ENCODE data around the gene LRRC4C. TPM values are rescaled to one million over a fixed set of nuclear protein-coding genes. Genes with fewer than 3 reads are reported as not detected.

Gene LRRC4C
- total RNA-seq, 1 experiment from 2014 or later: 0.15 TPM

DNA sequence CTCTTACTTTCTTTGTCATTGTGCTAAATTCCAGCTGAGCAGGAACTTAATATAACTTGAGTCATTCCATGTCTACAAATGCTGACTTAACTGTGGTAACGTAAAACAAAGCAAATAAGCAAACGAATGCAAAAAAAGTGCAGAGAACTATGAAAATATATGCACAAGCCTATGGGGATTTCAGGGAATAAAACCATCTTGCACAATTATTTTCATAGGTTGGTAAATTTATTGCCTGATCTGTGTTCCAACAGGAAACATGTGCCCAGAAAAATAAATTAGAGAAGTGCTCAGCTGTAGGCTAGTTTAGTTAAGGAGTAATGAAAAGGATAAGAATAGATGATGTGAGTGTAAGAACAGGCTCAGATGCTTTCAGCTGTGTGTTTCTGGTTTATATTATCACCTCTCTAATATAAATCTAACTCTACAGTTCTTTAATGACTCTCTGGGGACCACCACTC is 1169.3 kb downstream of the LRRC4C start:
- ChIA-PET CTCF (no interaction called here), POLR2A (no interaction called here)
- Histone ChIP-seq H3K27ac (ENCODE audit: low read length) (no peak overlapping the region), H3K27me3 (ENCODE audit: control insufficient read depth, insufficient read depth, low read length) (peaks cover 4% of the 10 kb centered on the region), H3K4me1 (ENCODE audit: control insufficient read depth, insufficient read depth, low read length) (no peaks in the 10 kb centered on the region), H3K36me3 (ENCODE audit: control insufficient read depth, insufficient read depth, low read length) (no peaks in the 10 kb centered on the region), H3K4me3 (ENCODE audit: low read depth in 2 of 2, low read length in 2 of 2) (no peak overlapping the region), H3K9me3 (ENCODE audit: control insufficient read depth, insufficient read depth, low read depth, low read length) (no peaks in the 10 kb centered on the region)
- intact Hi-C loops (cut with micrococcal nuclease; ENCODE audit: unreplicated experiment): no loop called here
- no TSS peak for BruUV-seq (replicated peaks)
- in situ Hi-C loops (cut with HindIII; ENCODE audit: low pct_unique_long_range_greater_than_20kb, low sequenced_read_pairs): no loop called here
- no peak for DNase-seq (ENCODE audit: low read depth, low spot score)
- ATAC-seq: no peak
- TF ChIP-seq POLR2AphosphoS5 (IDR thresholded peaks at IDR 0.05; ENCODE audit: low read depth, low read length) (no peak), SIN3A (IDR thresholded peaks at IDR 0.05; ENCODE audit: borderline replicate concordance, insufficient read depth, low read depth, low read length) (no peak), TCF7L2 (IDR thresholded peaks at IDR 0.05; ENCODE audit: low read depth, low read length) (no peak)
- TF ChIP-seq, protein P1, sequence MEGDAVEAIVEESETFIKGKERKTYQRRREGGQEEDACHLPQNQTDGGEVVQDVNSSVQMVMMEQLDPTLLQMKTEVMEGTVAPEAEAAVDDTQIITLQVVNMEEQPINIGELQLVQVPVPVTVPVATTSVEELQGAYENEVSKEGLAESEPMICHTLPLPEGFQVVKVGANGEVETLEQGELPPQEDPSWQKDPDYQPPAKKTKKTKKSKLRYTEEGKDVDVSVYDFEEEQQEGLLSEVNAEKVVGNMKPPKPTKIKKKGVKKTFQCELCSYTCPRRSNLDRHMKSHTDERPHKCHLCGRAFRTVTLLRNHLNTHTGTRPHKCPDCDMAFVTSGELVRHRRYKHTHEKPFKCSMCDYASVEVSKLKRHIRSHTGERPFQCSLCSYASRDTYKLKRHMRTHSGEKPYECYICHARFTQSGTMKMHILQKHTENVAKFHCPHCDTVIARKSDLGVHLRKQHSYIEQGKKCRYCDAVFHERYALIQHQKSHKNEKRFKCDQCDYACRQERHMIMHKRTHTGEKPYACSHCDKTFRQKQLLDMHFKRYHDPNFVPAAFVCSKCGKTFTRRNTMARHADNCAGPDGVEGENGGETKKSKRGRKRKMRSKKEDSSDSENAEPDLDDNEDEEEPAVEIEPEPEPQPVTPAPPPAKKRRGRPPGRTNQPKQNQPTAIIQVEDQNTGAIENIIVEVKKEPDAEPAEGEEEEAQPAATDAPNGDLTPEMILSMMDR (IDR thresholded peaks at IDR 0.05): no peak
- TF ChIP-seq, protein P2, sequence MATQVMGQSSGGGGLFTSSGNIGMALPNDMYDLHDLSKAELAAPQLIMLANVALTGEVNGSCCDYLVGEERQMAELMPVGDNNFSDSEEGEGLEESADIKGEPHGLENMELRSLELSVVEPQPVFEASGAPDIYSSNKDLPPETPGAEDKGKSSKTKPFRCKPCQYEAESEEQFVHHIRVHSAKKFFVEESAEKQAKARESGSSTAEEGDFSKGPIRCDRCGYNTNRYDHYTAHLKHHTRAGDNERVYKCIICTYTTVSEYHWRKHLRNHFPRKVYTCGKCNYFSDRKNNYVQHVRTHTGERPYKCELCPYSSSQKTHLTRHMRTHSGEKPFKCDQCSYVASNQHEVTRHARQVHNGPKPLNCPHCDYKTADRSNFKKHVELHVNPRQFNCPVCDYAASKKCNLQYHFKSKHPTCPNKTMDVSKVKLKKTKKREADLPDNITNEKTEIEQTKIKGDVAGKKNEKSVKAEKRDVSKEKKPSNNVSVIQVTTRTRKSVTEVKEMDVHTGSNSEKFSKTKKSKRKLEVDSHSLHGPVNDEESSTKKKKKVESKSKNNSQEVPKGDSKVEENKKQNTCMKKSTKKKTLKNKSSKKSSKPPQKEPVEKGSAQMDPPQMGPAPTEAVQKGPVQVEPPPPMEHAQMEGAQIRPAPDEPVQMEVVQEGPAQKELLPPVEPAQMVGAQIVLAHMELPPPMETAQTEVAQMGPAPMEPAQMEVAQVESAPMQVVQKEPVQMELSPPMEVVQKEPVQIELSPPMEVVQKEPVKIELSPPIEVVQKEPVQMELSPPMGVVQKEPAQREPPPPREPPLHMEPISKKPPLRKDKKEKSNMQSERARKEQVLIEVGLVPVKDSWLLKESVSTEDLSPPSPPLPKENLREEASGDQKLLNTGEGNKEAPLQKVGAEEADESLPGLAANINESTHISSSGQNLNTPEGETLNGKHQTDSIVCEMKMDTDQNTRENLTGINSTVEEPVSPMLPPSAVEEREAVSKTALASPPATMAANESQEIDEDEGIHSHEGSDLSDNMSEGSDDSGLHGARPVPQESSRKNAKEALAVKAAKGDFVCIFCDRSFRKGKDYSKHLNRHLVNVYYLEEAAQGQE (IDR thresholded peaks at IDR 0.05; ENCODE audit: insufficient read depth in 1 of 2, low read depth in 2 of 2, low read length in 1 of 2): no peak

DNA sequence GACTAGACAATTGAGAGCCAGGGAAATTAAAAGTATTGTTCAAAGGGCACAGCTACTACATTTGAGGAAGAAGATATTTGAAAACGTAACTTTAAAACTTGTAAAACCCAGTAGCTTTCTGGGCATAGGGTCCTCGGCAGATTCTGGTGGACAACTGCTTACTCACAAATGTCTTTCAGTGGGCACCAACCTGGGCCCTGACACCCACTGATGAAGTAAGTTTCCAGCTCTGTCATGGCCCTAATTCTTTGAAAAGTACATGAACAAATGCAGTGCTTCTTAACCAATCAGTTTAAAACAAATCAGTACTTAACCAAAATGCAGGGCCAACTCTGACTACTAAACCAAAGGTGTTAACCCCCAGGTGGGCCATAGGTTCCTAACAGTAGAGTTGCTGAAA is 1170.1 kb downstream of the LRRC4C start:
- peaks cover 4% of the 10 kb centered on the region for H3K27me3 ChIP-seq (ENCODE audit: control insufficient read depth, insufficient read depth, low read length)
- H3K4me1 ChIP-seq (ENCODE audit: control insufficient read depth, insufficient read depth, low read length): no peaks in the 10 kb centered on the region
- intact Hi-C loops (cut with micrococcal nuclease; ENCODE audit: unreplicated experiment) (no loop called here), in situ Hi-C loops (cut with HindIII; ENCODE audit: low pct_unique_long_range_greater_than_20kb, low sequenced_read_pairs) (no loop called here)
- BruUV-seq (replicated peaks): no TSS peak
- TF ChIP-seq, protein P2 (IDR thresholded peaks at IDR 0.05; ENCODE audit: insufficient read depth in 1 of 2, low read depth in 2 of 2, low read length in 1 of 2): no peak
- TF ChIP-seq SIN3A (IDR thresholded peaks at IDR 0.05; ENCODE audit: borderline replicate concordance, insufficient read depth, low read depth, low read length): no peak
- no peak for TF ChIP-seq POLR2AphosphoS5 (IDR thresholded peaks at IDR 0.05; ENCODE audit: low read depth, low read length)
- TF ChIP-seq TCF7L2 (IDR thresholded peaks at IDR 0.05; ENCODE audit: low read depth, low read length): no peak
- TF ChIP-seq, protein P1 (IDR thresholded peaks at IDR 0.05): no peak
- H3K27ac ChIP-seq (ENCODE audit: low read length): no peak overlapping the region
- ChIA-PET CTCF (no interaction called here), POLR2A (no interaction called here)
- ATAC-seq (no peak), DNase-seq (ENCODE audit: low read depth, low spot score) (no peak)
- no peak overlapping the region for H3K4me3 ChIP-seq (ENCODE audit: low read depth in 2 of 2, low read length in 2 of 2)
- no peaks in the 10 kb centered on the region for H3K36me3 ChIP-seq (ENCODE audit: control insufficient read depth, insufficient read depth, low read length)
- no peaks in the 10 kb centered on the region for H3K9me3 ChIP-seq (ENCODE audit: control insufficient read depth, insufficient read depth, low read depth, low read length)

Data from Panc1 (cell line).